Measurements from ENCODE around the gene EBF3.

The EBF3 gene

DNA sequence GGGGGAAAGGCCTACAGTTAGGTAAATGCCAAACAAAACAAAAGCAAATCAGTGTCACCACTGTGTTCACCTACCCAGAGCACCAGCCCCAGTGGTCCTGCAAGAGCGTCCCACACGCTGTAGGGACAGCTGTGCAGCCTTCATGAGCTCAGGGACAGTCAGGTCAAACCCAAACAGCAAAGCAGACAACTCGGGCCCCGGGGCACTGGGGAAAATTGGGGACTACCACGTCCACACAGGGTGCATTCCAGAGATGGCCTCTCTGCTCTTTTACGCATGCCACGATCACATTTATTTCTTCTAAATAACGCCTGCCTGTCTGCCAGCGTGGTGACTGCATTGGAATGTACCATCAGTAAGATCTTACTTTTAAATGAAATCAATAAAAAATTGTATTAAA lies 21.7 kb downstream of the EBF3 start:
- no peak overlapping the region for H2BK120ac ChIP-seq (ENCODE audit: low read depth, low read length)
- H3K9ac ChIP-seq (ENCODE audit: low read length): peak overlapping the region; percentile 66
- no peak overlapping the region for H2AFZ ChIP-seq (ENCODE audit: low read depth, low read length)
- no peak overlapping the region for H3K18ac ChIP-seq (ENCODE audit: low read depth in 1 of 2, low read length in 2 of 2)
- peaks cover 0 to 76% of the 10 kb centered on the region in 2 experiments for H3K36me3 ChIP-seq (ENCODE audit: control insufficient read depth in 1 of 2, insufficient read depth in 2 of 2, low read depth in 1 of 2, low read length in 2 of 2)
- no peaks in the 10 kb centered on the region for H3K27me3 ChIP-seq (ENCODE audit: control insufficient read depth in 1 of 2, insufficient read depth in 1 of 2, low read length in 2 of 2)
- H2BK12ac ChIP-seq (ENCODE audit: low read length in 2 of 2): no peak overlapping the region
- H4K8ac ChIP-seq (ENCODE audit: low read length): no peak overlapping the region
- 91% methylated on average over 7 of the region's 9 CpGs for WGBS
- H3K14ac ChIP-seq (ENCODE audit: low read length in 2 of 2): no peak overlapping the region
- no peak overlapping the region for H3K4ac ChIP-seq (ENCODE audit: low read depth in 1 of 2, low read length in 2 of 2)
- no peak overlapping the region for H4K91ac ChIP-seq (ENCODE audit: low read length)
- H3K27ac ChIP-seq (ENCODE audit: low read length, poor library complexity, severe bottlenecking): no peak overlapping the region
- H3K9me3 ChIP-seq (ENCODE audit: control insufficient read depth, low read length): no peaks in the 10 kb centered on the region
- H3K4me3 ChIP-seq (ENCODE audit: insufficient read depth in 1 of 2, low read depth in 1 of 2, low read length in 2 of 2): peak overlapping the region in 1 of 2 experiments; percentile 9
- H3K4me1 ChIP-seq (ENCODE audit: control insufficient read depth, insufficient read depth, low read depth, low read length): no peaks in the 10 kb centered on the region
- H3K79me1 ChIP-seq (replicated peaks; ENCODE audit: low read length, poor library complexity, severe bottlenecking): no peaks in the 10 kb centered on the region
- no peak for DNase-seq
- no peak overlapping the region for H2AK5ac ChIP-seq (ENCODE audit: low read length, severe bottlenecking)
- H2BK15ac ChIP-seq (ENCODE audit: low read depth, poor library complexity, severe bottlenecking): no peak overlapping the region
- H2BK5ac ChIP-seq (ENCODE audit: low read depth, low read length, poor library complexity, severe bottlenecking): no peak overlapping the region
- H3K23ac ChIP-seq (ENCODE audit: low read length in 2 of 2): no peak overlapping the region
- no peak overlapping the region for H3K4me2 ChIP-seq (ENCODE audit: low read length, poor library complexity, severe bottlenecking)

DNA sequence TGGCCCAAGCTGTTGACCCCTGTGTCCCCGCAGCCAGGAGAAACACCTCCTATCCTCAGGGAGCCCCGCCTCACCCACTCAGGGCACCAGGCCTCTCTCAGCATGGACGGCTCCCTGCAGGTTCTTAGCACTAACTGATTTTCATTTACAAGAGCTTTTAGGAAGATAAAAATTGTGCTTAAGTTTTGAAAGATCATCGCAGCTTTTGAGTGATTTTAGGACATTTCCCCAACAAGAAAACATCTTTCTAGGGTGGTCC lies 22.1 kb downstream of the EBF3 start:
- no peak overlapping the region for H4K8ac ChIP-seq (ENCODE audit: low read length)
- no peak overlapping the region for H2BK12ac ChIP-seq (ENCODE audit: low read length in 2 of 2)
- H4K91ac ChIP-seq (ENCODE audit: low read length): no peak overlapping the region
- H2BK120ac ChIP-seq (ENCODE audit: low read depth, low read length): no peak overlapping the region
- 100% methylated on average over 3 of the region's 4 CpGs for WGBS
- no peak overlapping the region for H3K23ac ChIP-seq (ENCODE audit: low read length in 2 of 2)
- no peak overlapping the region for H3K18ac ChIP-seq (ENCODE audit: low read depth in 1 of 2, low read length in 2 of 2)
- H3K9ac ChIP-seq (ENCODE audit: low read length): peak overlapping the region; percentile 66
- H2AFZ ChIP-seq (ENCODE audit: low read depth, low read length): no peak overlapping the region
- no peak overlapping the region for H3K14ac ChIP-seq (ENCODE audit: low read length in 2 of 2)
- H3K27me3 ChIP-seq (ENCODE audit: control insufficient read depth in 1 of 2, insufficient read depth in 1 of 2, low read length in 2 of 2): no peaks in the 10 kb centered on the region
- no peaks in the 10 kb centered on the region for H3K9me3 ChIP-seq (ENCODE audit: control insufficient read depth, low read length)
- no peak overlapping the region for H2BK5ac ChIP-seq (ENCODE audit: low read depth, low read length, poor library complexity, severe bottlenecking)
- H3K79me1 ChIP-seq (replicated peaks; ENCODE audit: low read length, poor library complexity, severe bottlenecking): no peaks in the 10 kb centered on the region
- DNase-seq: no peak
- H2BK15ac ChIP-seq (ENCODE audit: low read depth, poor library complexity, severe bottlenecking): no peak overlapping the region
- no peak overlapping the region for H3K4me3 ChIP-seq (ENCODE audit: insufficient read depth in 1 of 2, low read depth in 1 of 2, low read length in 2 of 2)
- peaks cover 0 to 76% of the 10 kb centered on the region in 2 experiments for H3K36me3 ChIP-seq (ENCODE audit: control insufficient read depth in 1 of 2, insufficient read depth in 2 of 2, low read depth in 1 of 2, low read length in 2 of 2)
- no peak overlapping the region for H2AK5ac ChIP-seq (ENCODE audit: low read length, severe bottlenecking)
- H3K4ac ChIP-seq (ENCODE audit: low read depth in 1 of 2, low read length in 2 of 2): no peak overlapping the region
- H3K4me1 ChIP-seq (ENCODE audit: control insufficient read depth, insufficient read depth, low read depth, low read length): no peaks in the 10 kb centered on the region
- H3K4me2 ChIP-seq (ENCODE audit: low read length, poor library complexity, severe bottlenecking): no peak overlapping the region
- no peak overlapping the region for H3K27ac ChIP-seq (ENCODE audit: low read length, poor library complexity, severe bottlenecking)

- WGBS: 92% methylated on average over 16 of the region's 16 CpGs
- Histone ChIP-seq H3K18ac (ENCODE audit: low read depth in 1 of 2, low read length in 2 of 2) (no peak overlapping the region), H3K9me3 (ENCODE audit: control insufficient read depth, low read length) (no peaks in the 10 kb centered on the region)
Observed at GRCh38 chr10:129941199-129942018, 22.7 kb downstream of the EBF3 start.

GRCh38 chr10:129940617-129941198 lies 23.4 kb downstream of the EBF3 start:
- H3K23ac ChIP-seq (ENCODE audit: low read length in 2 of 2): no peak overlapping the region
- no peaks in the 10 kb centered on the region for H3K79me1 ChIP-seq (replicated peaks; ENCODE audit: low read length, poor library complexity, severe bottlenecking)
- no peak overlapping the region for H4K91ac ChIP-seq (ENCODE audit: low read length)
- H3K4me2 ChIP-seq (ENCODE audit: low read length, poor library complexity, severe bottlenecking): no peak overlapping the region
- no peak overlapping the region for H3K9ac ChIP-seq (ENCODE audit: low read length)
- no peak overlapping the region for H2AFZ ChIP-seq (ENCODE audit: low read depth, low read length)
- DNase-seq: no peak
- H4K8ac ChIP-seq (ENCODE audit: low read length): no peak overlapping the region
- no peaks in the 10 kb centered on the region for H3K27me3 ChIP-seq (ENCODE audit: control insufficient read depth in 1 of 2, insufficient read depth in 1 of 2, low read length in 2 of 2)
- no peak overlapping the region for H3K18ac ChIP-seq (ENCODE audit: low read depth in 1 of 2, low read length in 2 of 2)
- H3K4me1 ChIP-seq (ENCODE audit: control insufficient read depth, insufficient read depth, low read depth, low read length): no peaks in the 10 kb centered on the region
- no peak overlapping the region for H2BK12ac ChIP-seq (ENCODE audit: low read length in 2 of 2)
- no peak overlapping the region for H3K4me3 ChIP-seq (ENCODE audit: insufficient read depth in 1 of 2, low read depth in 1 of 2, low read length in 2 of 2)
- H3K36me3 ChIP-seq (ENCODE audit: control insufficient read depth in 1 of 2, insufficient read depth in 2 of 2, low read depth in 1 of 2, low read length in 2 of 2): peaks cover 0 to 75% of the 10 kb centered on the region in 2 experiments
- H3K27ac ChIP-seq (ENCODE audit: low read length, poor library complexity, severe bottlenecking): no peak overlapping the region
- no peaks in the 10 kb centered on the region for H3K9me3 ChIP-seq (ENCODE audit: control insufficient read depth, low read length)
- no peak overlapping the region for H2BK5ac ChIP-seq (ENCODE audit: low read depth, low read length, poor library complexity, severe bottlenecking)
- H3K14ac ChIP-seq (ENCODE audit: low read length in 2 of 2): no peak overlapping the region
- WGBS: 97% methylated on average over 12 of the region's 13 CpGs
- H2BK15ac ChIP-seq (ENCODE audit: low read depth, poor library complexity, severe bottlenecking): peak overlapping the region; percentile 74
- no peak overlapping the region for H3K4ac ChIP-seq (ENCODE audit: low read depth in 1 of 2, low read length in 2 of 2)
- no peak overlapping the region for H2AK5ac ChIP-seq (ENCODE audit: low read length, severe bottlenecking)
- no peak overlapping the region for H2BK120ac ChIP-seq (ENCODE audit: low read depth, low read length)

More at GRCh38 chr10:129941199-129942018, 22.7 kb downstream of the EBF3 start:
- H3K14ac ChIP-seq (ENCODE audit: low read length in 2 of 2): no peak overlapping the region
- no peak overlapping the region for H4K8ac ChIP-seq (ENCODE audit: low read length)
- no peak overlapping the region for H4K91ac ChIP-seq (ENCODE audit: low read length)
- no peak overlapping the region for H2BK120ac ChIP-seq (ENCODE audit: low read depth, low read length)
- no peak overlapping the region for H2AFZ ChIP-seq (ENCODE audit: low read depth, low read length)
- H3K4me2 ChIP-seq (ENCODE audit: low read length, poor library complexity, severe bottlenecking): no peak overlapping the region
- H3K27me3 ChIP-seq (ENCODE audit: control insufficient read depth in 1 of 2, insufficient read depth in 1 of 2, low read length in 2 of 2): no peaks in the 10 kb centered on the region
- no peak for DNase-seq
- H2BK15ac ChIP-seq (ENCODE audit: low read depth, poor library complexity, severe bottlenecking): no peak overlapping the region
- H3K36me3 ChIP-seq (ENCODE audit: control insufficient read depth in 1 of 2, insufficient read depth in 2 of 2, low read depth in 1 of 2, low read length in 2 of 2): peaks cover 0 to 75% of the 10 kb centered on the region in 2 experiments
- H3K4me1 ChIP-seq (ENCODE audit: control insufficient read depth, insufficient read depth, low read depth, low read length): no peaks in the 10 kb centered on the region
- no peak overlapping the region for H2BK12ac ChIP-seq (ENCODE audit: low read length in 2 of 2)
- no peak overlapping the region for H3K23ac ChIP-seq (ENCODE audit: low read length in 2 of 2)
- no peak overlapping the region for H2BK5ac ChIP-seq (ENCODE audit: low read depth, low read length, poor library complexity, severe bottlenecking)
- no peak overlapping the region for H2AK5ac ChIP-seq (ENCODE audit: low read length, severe bottlenecking)
- H3K4me3 ChIP-seq (ENCODE audit: insufficient read depth in 1 of 2, low read depth in 1 of 2, low read length in 2 of 2): no peak overlapping the region
- H3K4ac ChIP-seq (ENCODE audit: low read depth in 1 of 2, low read length in 2 of 2): no peak overlapping the region
- H3K9ac ChIP-seq (ENCODE audit: low read length): no peak overlapping the region
- H3K79me1 ChIP-seq (replicated peaks; ENCODE audit: low read length, poor library complexity, severe bottlenecking): no peaks in the 10 kb centered on the region
- no peak overlapping the region for H3K27ac ChIP-seq (ENCODE audit: low read length, poor library complexity, severe bottlenecking)
